Loucy (cell line): ENCODE measurements around the gene BRD4.

ENCODE experiments used
- H2AFZ ChIP-seq: fragments of 200-600 bp; sonication (generic); 2 replicates; pipeline ENCODE4 v1.6.0; 2016; ENCODE audit warnings: antibody characterized with exemption, mild to moderate bottlenecking, low read length, moderate library complexity
- H3F3A ChIP-seq: fragments of 200-600 bp; 2 replicates; pipeline ENCODE4 v1.6.0; 2016; ENCODE audit warnings: antibody characterized with exemption, low read depth, mild to moderate bottlenecking
- H3K27me3 ChIP-seq: fragments of 200-600 bp; sonication (generic); 2 replicates; pipeline ENCODE4 v1.6.1; 2014; ENCODE audit warnings: low read length, mild to moderate bottlenecking; ENCODE audit not compliant: insufficient read depth, poor library complexity, severe bottlenecking
- H3K36me3 ChIP-seq: fragments of 200-600 bp; sonication (generic); 2 replicates; pipeline ENCODE4 v1.6.1; 2016; ENCODE audit warnings: low read length; ENCODE audit not compliant: insufficient read depth
- H3K4me1 ChIP-seq: fragments of 200-600 bp; sonication (generic); 2 replicates; pipeline ENCODE4 v1.5.1; 2014; ENCODE audit warnings: low read length, mild to moderate bottlenecking; ENCODE audit not compliant: insufficient read depth, poor library complexity, severe bottlenecking
- H3K4me2 ChIP-seq: fragments of 200-600 bp; sonication (generic); 2 replicates; pipeline ENCODE4 v1.6.0; 2014; ENCODE audit warnings: antibody characterized with exemption, low read length, low read depth, mild to moderate bottlenecking; ENCODE audit not compliant: poor library complexity, severe bottlenecking
- H3K4me3 ChIP-seq: fragments of 200-600 bp; sonication (generic); 2 replicates; pipeline ENCODE4 v1.5.1; 2014; ENCODE audit warnings: low read length, mild to moderate bottlenecking, mixed read lengths; ENCODE audit not compliant: poor library complexity, severe bottlenecking
- H3K79me2 ChIP-seq: fragments of 200-600 bp; sonication (generic); 2 replicates; pipeline ENCODE4 v1.6.1; 2014; ENCODE audit warnings: low read length; ENCODE audit not compliant: insufficient read depth
- H3K9ac ChIP-seq: fragments of 200-600 bp; sonication (generic); 2 replicates; pipeline ENCODE4 v1.6.0; 2014; ENCODE audit warnings: mild to moderate bottlenecking, low read depth, low read length, moderate library complexity; ENCODE audit not compliant: poor library complexity, severe bottlenecking
- H3K9me2 ChIP-seq: fragments of 200-600 bp; sonication (generic); replicated peaks from 2 replicates; pipeline ENCODE4 v1.6.1; 2016; ENCODE audit warnings: low read depth, low read length, mixed read lengths
- H3K9me3 ChIP-seq: fragments of 200-600 bp; sonication (generic); 2 replicates; pipeline ENCODE4 v1.6.1; 2014; ENCODE audit warnings: mild to moderate bottlenecking, antibody characterized with exemption, low read length, low read depth; ENCODE audit not compliant: insufficient read depth
- H4K20me1 ChIP-seq: fragments of 200-600 bp; sonication (generic); 2 replicates; pipeline ENCODE4 v1.6.0; 2014; ENCODE audit warnings: antibody characterized with exemption, low read length, mild to moderate bottlenecking; ENCODE audit not compliant: insufficient read depth, poor library complexity, severe bottlenecking
- CTCF ChIP-seq: fragments of 200-600 bp; sonication (generic); conservative IDR thresholded peaks from 2 replicates; pipeline ENCODE4 v1.5.1; 2014; ENCODE audit warnings: mild to moderate bottlenecking, antibody characterized with exemption, low read length
- EZH2phosphoT487 ChIP-seq: fragments of 200-600 bp; IDR thresholded peaks from 2 replicates; pipeline ENCODE4 v1.6.1; 2018; ENCODE audit warnings: antibody characterized with exemption, mild to moderate bottlenecking, moderate library complexity, borderline replicate concordance

BRD4 gene

DNA sequence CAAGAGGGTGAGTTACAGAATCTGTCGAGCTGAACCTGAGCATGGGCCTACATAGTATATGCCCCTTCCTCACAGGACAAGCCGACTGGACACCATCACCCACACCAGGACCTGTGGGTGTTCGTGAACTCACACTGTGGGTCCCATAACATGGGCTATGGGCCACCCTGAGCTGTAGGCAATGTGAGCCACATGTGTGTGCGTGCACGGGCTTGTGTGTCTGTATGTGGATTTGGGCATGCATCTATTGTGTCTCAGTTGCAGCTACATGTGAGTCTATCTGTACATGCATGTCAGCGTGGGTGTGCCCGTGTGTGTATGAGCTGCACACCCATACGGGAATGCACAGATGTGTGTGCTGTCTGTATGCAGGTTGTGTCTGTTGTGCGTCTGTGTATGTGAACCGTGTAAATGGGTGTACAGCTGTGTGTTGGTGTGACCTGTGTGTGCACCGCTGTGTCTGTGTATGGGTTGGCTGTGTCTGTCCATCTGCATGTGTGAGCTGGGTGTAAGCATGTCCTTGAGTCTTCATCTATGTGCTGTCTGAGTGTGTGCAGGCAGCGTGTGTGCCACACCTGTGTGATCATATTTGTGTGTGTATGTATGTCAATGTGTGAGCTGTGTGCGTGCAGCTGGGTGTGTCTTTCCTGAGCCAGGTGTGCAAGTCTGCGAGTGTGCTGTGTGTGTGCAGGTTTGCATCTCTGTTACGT, 133.2 kb downstream of the BRD4 start:
- no peak for TF ChIP-seq EZH2phosphoT487
- TF ChIP-seq CTCF: no peak
- H3K4me3 ChIP-seq: no peak overlapping the region

GRCh38 chr19:15197942-15198341, 134.4 kb downstream of the BRD4 start:
- no peaks in the 10 kb centered on the region for H3K9me3 ChIP-seq
- peak overlapping the region; percentile 23 for H3K4me2 ChIP-seq
- no peaks in the 10 kb centered on the region for H3K9me2 ChIP-seq
- H3K4me3 ChIP-seq: no peak overlapping the region
- H3F3A ChIP-seq: no peaks in the 10 kb centered on the region
- H3K4me1 ChIP-seq: peaks cover 10% of the 10 kb centered on the region
- no peaks in the 10 kb centered on the region for H3K27me3 ChIP-seq
- H3K79me2 ChIP-seq: no peaks in the 10 kb centered on the region
- H3K9ac ChIP-seq: no peak overlapping the region
- H3K36me3 ChIP-seq: no peaks in the 10 kb centered on the region
- peak overlapping the region; percentile 23; the same call in 1 of the 2 replicates for H2AFZ ChIP-seq
- no peaks in the 10 kb centered on the region for H4K20me1 ChIP-seq
- no peak for TF ChIP-seq EZH2phosphoT487
- TF ChIP-seq CTCF: no peak

More for the DNA sequence above, 133.2 kb downstream of the BRD4 start:
- H3K4me1 ChIP-seq: peaks cover 10% of the 10 kb centered on the region
- H3K79me2 ChIP-seq: no peaks in the 10 kb centered on the region
- H3K9me2 ChIP-seq: no peaks in the 10 kb centered on the region
- no peaks in the 10 kb centered on the region for H4K20me1 ChIP-seq
- H2AFZ ChIP-seq: no peak overlapping the region
- H3K36me3 ChIP-seq: no peaks in the 10 kb centered on the region
- H3K9me3 ChIP-seq: no peaks in the 10 kb centered on the region
- no peak overlapping the region for H3K4me2 ChIP-seq
- no peaks in the 10 kb centered on the region for H3F3A ChIP-seq
- no peak overlapping the region for H3K9ac ChIP-seq
- H3K27me3 ChIP-seq: no peaks in the 10 kb centered on the region

- H3K4me1 ChIP-seq: peaks cover 10% of the 10 kb centered on the region
- H3K9ac ChIP-seq: no peak overlapping the region
Observed at GRCh38 chr19:15197275-15197941, 134.9 kb downstream of the BRD4 start.

More at GRCh38 chr19:15197275-15197941, 134.9 kb downstream of the BRD4 start:
- Histone ChIP-seq H3K4me2 (peak overlapping the region; percentile 55), H3K27me3 (no peaks in the 10 kb centered on the region), H3K79me2 (no peaks in the 10 kb centered on the region), H3K9me2 (no peaks in the 10 kb centered on the region), H3K4me3 (peak overlapping the region; percentile 27), H3K9me3 (no peaks in the 10 kb centered on the region), H3K36me3 (no peaks in the 10 kb centered on the region), H3F3A (no peaks in the 10 kb centered on the region), H4K20me1 (no peaks in the 10 kb centered on the region), H2AFZ (peak overlapping the region; percentile 23; the same call in 1 of the 2 replicates)
- no peak for TF ChIP-seq EZH2phosphoT487
- no peak for TF ChIP-seq CTCF
